Thyroid gland (tissue), 4 donors: ENCODE data around the gene TRIM21.

Source experiments
- POLR2A ChIP-seq, 2 donors: fragments of 450-650 bp; IDR thresholded peaks; one replicate each; pipeline ENCODE4 v1.6.1; 2017; ENCODE audit warnings: antibody characterized with exemption in 2 of 2, mild to moderate bottlenecking in 2 of 2, moderate library complexity in 1 of 2
- TF ChIP-seq, protein P1 (sequence below), 6 experiments: fragments of 200-600 bp in 3 of 6; fragments of 450-650 bp in 3 of 6; sonication (generic) in 3 of 6; IDR thresholded peaks; one replicate each; pipeline ENCODE4 v1.5.1; 2016 to 2019; ENCODE audit warnings: antibody characterized with exemption in 6 of 6, mild to moderate bottlenecking in 2 of 6, inconsistent platforms in 1 of 6, moderate library complexity in 1 of 6

GRCh38 chr11:4393858-4394223, 339 bp upstream of the TRIM21 start:
- peak in 1 of 2 donors; percentile 9 for TF ChIP-seq POLR2A (IDR thresholded peaks at IDR 0.05)
- TF ChIP-seq, protein P1, sequence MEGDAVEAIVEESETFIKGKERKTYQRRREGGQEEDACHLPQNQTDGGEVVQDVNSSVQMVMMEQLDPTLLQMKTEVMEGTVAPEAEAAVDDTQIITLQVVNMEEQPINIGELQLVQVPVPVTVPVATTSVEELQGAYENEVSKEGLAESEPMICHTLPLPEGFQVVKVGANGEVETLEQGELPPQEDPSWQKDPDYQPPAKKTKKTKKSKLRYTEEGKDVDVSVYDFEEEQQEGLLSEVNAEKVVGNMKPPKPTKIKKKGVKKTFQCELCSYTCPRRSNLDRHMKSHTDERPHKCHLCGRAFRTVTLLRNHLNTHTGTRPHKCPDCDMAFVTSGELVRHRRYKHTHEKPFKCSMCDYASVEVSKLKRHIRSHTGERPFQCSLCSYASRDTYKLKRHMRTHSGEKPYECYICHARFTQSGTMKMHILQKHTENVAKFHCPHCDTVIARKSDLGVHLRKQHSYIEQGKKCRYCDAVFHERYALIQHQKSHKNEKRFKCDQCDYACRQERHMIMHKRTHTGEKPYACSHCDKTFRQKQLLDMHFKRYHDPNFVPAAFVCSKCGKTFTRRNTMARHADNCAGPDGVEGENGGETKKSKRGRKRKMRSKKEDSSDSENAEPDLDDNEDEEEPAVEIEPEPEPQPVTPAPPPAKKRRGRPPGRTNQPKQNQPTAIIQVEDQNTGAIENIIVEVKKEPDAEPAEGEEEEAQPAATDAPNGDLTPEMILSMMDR (IDR thresholded peaks at IDR 0.05), result no peak
